ENCODE measurements around the gene TACC2.

TACC2 gene

DNA sequence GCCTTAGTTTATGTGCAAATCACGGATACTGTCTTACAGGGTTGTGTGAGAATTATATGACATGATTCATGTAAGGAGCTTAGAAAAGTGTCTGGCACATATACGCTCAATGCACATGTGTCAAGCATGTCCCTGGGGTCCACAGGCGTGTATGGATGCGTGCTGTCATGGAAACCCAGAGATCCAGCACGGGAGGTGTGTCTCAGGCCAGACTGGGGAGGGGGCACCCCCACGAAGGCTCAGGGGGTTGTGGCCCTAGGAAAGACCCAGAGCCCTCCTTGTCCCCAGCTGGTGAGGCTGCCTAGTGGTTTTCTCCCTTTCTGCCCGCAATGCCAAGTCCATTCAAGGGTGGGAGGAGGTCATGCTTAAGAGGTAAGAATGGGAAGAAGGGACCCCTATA lies 291.2 kb downstream of the TACC2 start:
- no peak for DNase-seq (ENCODE audit: low read depth)

DNA sequence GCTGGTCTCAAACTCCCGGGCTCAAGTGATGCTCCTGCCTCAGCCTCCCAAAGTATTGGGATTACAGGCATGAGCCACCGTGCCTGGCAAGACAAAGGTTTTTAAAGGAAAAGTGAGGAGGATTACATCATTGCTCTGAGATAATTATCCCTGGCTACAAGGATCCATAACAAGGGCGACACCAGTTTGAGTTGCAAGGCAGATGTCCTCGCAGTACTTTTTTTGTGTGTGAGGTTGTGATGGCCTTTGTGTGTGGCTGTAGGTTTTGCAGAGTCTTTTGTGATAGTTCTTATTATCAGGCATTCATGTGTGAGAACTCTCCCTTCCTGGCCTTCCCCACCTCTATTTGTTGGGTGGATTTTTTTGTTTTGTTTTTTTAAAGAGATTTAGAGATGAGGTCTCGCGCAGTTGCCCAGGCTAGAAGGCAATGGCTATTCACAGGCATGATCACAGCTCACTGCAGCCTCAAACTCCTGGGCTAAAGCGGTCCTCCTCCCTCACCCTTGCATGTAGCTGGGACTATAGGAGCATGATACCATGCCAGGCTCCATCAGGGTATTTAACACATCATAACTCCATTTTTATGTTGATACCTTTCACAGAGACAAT lies 292.2 kb downstream of the TACC2 start:
- DNase-seq (ENCODE audit: low read depth): no peak

DNA sequence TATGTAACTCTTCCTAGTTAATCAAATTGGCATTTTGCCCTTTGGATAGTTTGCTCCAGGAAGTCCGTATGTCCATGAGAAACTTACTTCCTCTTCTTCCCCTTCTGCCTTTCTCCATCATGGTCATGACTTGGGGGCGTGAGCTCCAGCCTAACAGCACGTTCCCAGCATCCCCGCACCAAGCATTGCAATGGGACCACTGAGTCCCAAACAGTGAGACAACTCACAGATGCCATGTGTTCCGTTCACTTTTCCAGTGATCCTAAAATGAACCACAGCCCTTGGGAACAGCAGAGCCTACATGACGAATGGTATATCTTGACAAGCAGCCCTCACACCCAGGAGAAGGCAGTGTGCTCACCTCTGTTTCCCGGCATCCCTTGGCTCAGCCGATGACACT lies 292.8 kb downstream of the TACC2 start:
- DNase-seq (ENCODE audit: low read depth): no peak

DNA sequence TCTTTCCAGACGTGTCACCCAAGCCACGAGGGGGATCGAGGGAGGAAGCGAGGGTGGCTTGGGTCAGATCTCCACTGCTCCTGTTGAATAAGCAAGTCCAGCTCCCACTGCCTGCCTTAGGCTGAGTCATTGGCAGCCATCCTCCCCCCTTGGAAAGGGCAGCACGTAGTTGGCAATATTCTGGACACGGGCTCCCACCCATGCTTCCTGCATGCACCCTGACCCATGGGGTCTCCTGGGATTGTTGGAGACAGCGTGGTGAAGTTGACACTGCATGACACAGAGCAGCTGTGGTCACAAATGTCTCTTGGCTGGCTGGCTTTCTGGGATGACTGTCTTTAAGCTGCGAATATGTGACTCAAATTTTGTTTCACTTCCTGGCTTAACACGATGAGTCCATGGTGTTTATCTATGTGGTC lies 293.3 kb downstream of the TACC2 start:
- no peak for DNase-seq (ENCODE audit: low read depth)

DNA sequence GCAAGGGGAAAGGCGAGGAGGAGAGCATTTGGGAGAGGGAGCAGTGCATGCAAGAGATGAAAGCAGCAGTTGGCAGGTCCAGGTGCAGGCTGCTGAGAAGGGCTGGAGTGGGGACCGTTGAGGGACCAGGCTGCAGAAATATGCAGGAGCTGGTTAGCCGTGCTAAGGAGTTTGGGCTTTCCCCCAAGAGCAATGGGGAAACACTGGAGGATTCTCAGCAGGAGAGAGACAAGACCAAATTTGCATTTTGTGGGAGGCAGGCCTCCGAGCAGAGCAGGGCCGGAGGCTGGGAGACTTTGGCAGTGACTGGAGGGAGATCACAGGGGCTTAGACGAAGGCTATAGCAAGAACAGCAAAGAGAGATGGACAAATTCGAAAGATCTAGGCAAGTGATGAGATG lies 293.9 kb downstream of the TACC2 start:
- DNase-seq (ENCODE audit: low read depth): no peak

DNA sequence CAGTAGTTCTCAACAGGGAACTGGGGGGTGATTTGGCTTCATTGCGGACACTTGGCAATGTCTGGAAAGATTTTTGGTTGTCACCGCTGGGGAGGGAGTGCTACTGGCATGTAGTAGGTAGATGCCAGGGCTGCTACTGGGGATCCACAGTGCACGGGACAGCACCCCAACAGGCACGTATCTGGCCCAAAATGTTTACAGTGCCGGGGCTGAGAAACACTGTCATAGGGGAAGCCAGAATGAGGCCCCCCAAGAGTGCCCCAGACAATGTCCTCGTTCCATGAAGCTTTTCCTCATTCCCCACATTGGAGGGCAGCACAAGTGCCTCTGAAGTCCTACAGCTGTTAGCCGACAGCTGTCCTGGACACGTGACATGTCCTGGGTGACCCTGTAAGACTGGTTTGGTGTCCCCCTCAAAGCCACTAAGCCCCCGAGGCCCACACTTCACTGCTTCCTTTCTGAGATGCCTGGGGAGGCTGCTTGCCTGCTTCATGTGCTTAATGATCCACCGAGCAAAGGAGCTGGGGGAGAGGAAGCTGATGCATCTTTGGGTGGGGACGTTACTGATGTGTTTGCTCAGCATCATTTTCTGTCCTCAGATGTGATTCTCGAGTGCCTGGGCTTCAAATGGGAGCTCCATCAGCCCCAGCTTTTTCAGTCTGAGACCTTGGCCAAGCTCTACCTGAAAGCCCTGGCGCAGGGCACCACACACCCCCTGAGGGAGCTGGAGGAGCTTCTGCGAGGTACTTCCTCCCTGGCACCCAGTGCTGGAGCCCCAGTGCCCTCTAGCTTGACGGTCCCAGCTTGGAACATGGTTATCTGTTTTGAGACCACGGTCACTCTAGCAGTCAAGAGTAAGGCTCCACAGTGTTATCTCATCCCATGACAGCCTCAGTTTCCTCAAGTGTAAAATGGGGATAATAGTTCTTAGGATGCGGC lies 296.8 kb downstream of the TACC2 start:
- DNase-seq (ENCODE audit: low read depth): no peak

DNA sequence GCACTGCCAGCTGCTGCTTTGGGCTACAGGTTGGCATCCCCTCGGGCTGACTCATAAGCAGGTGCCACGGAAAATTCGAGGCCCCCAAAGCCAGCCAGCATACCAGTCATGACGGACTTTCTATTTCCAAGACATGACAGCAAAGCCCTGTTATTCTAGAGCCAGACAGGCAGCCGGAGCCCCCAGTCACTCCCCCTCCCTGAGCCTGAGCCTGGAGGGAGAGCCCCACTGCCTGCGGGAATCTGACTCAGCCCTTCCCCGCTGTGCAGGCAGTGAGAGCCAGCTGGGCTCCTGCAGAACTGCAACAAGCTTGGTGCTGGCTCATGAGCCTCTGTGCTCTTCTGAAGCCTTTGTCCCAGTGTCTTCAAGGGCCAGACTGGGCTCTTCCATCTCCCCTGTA lies 297.9 kb downstream of the TACC2 start:
- no peak for DNase-seq (ENCODE audit: low read depth)

DNA sequence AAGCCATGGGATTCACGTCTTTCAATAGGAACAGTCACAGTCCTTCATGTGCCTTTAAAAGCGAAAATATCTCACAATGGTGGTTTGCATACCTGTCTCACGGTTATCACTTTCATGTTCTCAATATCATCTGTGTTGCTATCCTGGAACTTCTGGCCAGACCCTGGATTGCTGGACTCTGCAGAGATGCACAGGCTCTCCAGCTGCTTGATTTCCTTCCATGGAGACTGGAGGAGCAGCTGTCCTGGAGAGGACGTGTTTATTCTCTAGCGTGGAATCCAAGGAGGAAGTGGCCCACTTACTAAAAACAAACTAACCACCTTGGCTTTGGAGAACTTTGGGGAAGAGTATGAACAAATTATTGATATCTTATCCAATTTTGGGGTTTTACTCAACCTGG lies 298.6 kb downstream of the TACC2 start:
- DNase-seq (ENCODE audit: low read depth): no peak

DNA sequence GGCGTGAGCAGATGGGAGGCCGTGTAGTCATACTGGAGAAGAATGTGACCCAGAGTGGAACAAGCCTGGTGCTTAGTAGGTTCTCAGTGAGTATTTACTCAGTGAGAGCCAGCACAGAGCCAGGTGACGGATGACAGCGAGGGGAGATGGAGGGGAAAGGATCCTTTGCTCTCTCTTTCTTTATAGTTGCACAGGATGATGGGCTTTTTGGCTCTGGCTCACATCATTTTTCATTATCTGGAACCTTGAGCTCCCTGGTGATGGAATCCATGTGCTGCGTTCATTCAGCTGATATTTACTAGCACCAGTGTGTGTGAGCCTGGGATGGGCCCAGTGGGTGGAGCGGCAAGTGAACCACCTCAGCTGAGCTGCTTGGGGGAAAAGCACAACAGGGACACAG lies 299.3 kb downstream of the TACC2 start:
- no peak for DNase-seq (ENCODE audit: low read depth)

DNA sequence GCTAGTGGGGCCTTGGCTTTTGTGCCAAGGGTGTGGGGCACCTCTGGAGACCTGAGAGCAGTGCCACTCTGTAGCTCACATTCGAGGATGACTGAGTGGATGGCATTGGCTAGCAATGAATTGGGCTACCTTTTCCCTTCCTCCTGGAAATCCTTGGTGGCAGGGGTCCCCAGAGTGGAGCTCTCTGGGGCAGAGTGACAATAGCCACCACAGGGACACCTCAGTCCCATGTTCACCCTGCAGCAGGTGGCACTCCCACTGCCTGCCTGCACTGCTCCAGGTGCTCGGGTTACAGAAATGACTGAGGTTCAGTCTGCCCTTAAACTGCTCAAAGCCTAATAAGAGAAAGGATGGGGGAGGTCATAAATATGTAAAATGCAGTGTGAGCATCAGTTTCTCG lies 300.0 kb downstream of the TACC2 start:
- DNase-seq (ENCODE audit: low read depth): no peak

DNA sequence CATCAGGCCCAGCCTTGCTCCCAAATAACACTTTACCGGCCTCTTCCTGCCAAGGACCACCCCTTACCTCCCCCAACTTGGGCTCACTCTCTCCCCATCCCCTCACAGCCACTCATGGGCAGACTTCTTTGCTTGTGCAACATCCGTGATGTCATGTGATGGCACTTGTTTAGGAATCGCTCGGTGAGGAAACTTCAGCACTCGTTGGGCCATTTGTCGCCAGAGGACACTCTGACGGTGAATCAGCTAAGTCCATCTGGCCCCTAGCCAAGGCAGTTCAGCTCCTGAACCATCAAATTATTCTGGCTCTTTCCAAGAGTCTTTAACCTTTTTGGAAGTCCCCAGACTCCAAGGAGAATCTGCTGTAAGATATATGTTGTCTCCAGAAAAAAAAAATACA lies 301.4 kb downstream of the TACC2 start:
- no peak for DNase-seq (ENCODE audit: low read depth)

DNA sequence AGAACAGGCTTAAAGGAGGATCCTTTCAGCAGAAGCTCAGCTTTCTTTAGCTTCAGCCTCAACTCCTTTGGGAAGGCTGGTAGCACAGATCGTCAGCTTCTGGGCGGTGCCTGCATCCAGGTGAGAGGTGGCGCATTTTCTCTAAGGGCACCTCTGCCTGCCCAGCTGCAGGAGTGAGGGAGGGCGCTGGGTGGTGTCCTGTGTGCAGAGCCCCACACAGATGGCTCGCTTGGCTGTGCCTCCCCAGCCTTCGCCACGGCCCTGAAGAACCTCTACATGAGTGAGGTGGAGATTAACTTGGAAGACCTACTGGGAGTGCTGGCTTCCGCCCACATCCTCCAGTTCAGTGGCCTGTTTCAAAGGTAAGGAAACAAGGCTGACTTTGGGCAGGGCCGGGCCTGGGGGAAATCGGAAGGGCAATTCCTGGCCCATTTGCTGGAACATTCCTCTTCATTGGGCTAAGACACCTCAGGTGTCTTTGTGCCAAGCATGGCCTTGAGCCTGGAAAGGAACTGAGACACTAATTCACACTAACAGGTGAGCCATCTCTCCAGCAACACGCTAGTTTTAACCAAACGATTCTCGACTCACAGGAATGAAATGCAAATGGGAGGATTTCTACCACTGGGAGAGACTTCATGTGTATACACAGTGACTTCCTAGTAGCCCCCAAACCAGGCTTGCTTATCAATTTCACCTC lies 302.0 kb downstream of the TACC2 start:
- no peak for DNase-seq (ENCODE audit: low read depth)

DNA sequence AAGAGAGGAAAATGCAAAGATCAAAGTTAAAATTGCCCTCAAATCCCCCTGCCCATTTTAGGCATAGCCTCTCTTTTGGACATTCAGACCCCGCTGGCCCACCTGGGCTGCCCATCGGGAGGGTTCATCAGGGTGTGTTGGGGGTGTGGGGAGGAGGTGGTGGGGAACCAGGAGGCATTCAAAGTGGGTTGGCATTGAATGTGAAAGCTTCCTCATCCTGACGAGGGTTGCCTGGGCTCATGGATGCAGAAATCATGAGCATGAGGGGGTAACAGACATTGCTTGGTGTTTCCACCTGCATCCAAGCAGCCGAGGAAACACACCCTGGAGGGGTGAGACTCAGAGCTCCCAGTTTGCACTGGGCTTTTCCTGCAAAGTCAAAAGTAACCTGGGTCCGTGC lies 302.8 kb downstream of the TACC2 start:
- no peak for DNase-seq (ENCODE audit: low read depth)

DNA sequence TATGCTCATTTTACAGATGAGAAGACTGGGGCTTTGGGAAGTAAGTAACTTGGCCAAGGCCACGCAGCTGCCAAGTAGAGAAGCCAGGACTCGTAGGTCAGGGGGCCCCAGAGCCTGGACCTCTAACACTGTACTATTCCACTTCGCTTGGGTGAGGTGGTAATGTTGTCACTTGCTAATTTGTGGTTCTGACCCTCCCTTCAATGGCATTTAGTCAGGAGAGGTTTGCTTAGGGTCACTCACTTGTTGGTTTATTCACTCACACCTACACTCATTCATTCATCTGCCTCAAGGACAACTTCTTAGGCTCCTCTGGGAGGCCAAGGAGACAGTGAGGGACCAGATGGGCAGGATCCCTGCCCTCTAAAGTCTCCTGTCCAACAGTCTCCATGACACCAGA lies 303.4 kb downstream of the TACC2 start:
- DNase-seq (ENCODE audit: low read depth): no peak

DNA sequence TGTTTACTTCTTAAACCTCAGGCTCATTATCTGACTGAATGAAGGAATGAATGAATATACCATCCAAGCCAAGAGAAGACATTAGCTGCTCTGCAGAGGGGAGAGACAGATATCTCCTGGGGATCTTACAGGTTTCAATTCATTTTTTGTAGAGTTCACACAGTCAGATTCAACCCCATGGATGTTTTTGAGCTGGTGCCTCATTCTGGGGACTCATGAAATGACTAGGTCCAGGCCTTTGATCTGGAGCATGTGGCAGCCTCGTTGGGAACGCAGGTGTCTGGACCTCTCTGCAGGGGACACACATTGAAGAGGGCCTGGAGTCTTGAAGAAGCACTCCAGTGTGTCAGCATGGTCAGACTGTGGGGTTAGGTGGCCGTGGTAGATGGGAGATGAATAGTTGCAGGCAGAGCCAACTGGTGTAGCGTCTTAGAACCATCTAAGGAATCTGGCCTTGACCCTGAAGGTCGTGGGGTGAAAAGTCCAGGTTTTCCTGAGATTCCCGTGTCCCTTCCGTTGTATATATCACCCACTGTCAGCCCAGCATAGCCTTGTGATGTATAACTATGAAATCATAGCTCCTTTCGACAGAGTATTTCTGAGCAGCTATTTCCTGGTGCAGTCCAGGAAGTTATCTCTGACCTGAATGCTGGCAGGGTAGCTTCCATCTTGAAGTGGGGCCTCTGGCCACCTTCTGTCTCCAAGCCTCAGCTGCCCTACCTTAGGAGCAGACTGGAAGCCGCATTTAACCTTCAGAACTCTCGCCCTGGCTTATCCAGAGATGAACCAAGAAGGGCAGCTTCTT lies 304.4 kb downstream of the TACC2 start:
- no peak for DNase-seq (ENCODE audit: low read depth)

DNA sequence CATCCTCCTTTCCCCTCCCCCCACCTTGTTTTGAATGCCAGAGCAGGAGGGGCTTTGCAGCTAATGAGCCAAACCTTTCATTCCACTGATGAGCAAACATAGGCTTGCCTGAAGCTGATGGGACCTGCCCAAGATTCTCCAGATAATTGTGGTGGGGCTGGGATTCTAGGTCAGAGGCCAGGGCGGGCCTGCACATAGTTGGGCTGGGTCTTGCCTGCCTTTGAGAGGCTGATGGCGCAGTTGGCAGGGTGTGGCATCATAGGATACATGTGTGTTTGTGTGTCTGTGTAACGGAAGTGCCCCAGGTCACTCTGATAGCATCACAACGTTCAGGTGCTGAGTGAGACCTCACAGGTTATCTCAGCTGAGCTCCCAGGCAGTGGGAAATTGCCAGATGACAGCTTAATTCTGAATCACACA lies 305.0 kb downstream of the TACC2 start:
- no peak for DNase-seq (ENCODE audit: low read depth)

DNA sequence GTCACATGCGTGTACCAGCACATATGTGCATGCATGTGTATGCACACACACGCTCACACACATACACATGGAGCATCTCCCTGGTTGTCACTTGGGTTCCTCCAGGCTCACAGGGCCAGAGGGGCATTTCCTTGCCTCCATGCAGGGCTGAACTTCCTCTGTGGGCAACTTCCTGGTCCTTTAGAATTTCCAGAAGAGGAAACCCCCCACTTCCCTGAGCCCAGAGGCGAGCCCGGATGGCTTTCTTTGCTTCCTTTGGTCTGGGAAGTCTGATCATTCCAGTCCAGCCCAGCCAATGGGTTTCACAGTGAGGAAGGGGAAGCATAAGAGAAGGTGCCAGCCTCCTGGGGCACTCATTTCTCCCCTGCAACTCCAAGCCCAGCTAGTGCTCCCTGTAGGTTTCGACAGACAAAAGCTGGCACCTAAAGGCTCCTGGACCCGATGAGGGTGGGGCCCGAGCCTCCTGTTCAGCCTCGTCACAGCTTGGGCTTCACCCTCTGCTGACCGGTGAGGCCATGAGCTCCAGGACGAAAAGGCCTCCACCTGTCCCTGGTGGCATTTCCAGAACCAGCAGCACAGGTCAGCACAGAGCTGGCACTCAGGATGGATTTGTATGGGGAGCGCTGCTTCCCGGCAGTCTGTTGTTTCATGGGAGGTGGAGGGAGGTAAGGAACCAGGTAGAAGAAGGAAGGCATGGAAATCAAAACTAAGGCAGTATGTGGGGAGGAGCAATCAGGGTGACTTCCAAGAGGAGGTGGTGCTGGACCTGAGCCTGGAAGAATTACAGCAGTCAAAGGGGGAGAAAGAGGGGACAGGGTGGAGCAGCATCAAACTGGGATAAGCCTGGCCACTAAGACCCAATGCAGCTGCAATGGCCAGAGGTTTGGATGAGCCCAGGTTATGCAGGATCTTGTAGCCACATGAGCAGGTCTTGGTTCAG lies 305.8 kb downstream of the TACC2 start:
- no peak for DNase-seq (ENCODE audit: low read depth)

DNA sequence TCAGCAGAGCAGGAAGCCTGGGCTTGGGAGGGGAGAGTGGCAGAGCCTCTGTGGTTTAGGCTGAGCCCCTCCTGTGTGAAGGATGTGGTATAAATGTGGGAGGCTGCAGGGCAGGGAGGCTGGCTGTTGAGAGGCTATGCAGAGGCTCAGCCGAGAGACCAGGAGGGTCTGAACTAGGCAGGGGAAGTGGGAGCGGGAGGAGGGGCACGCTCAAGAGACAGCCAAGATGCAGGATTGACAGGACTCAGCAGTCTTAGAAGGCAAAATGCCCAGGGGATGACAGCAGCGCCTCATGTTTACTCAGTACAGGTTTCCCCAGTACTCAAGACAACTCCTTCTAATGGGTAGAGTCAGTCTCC lies 306.5 kb downstream of the TACC2 start:
- DNase-seq (ENCODE audit: low read depth): no peak

DNA sequence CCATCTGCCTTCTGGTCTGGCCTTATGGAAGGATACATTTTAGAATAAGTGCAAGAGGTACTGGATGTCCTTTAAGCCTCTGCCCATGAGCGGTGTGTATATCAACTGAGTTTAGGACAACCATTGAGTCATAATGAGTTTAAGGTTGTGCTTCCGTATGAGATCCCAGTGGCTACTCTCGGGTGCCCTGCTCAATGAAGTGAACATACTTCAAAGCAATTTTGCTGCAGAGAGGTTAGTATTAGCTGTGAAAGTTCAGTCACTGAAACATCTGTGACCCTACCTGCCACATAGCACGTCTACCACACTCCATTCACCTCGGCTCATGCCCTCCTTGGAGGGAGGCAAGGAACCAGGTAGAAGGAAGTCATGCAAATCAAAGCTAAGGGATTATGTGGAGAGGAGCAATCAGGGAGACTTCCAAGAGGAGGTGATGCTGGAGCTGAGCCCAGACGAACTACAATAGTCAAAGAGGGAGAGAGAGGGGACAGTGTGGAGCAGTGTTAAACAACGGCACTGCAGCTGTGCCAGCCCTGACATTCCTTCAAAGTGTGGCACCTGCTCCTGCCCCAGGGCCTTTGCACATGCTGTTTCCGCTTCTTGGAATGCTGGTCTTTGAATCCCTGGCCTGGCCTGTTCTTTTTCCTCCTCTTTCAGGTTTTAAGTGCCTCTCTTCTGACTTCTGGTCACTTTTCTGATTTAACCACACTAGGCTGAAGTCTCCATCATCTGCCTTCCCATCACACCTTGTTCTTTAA lies 307.6 kb downstream of the TACC2 start:
- DNase-seq (ENCODE audit: low read depth): no peak

DNA sequence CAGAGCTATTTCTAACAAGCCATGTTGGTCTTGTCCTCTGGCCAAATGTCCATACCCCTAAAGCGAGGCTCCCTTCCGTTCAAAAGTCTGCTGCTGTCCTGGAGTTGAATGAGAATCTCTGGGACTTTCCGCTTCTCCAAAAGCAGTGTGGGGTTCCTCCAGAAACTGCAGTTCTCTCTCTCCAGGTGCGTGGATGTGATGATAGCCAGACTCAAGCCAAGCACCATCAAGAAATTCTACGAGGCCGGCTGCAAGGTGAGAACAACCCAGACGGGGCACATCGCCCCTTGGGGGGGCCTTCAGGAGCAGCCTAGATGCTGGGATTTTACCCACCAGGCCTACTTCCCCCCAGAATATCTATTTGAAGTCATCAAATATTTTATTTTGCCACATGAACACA lies 308.6 kb downstream of the TACC2 start:
- DNase-seq (ENCODE audit: low read depth): no peak
